GM23338 (cell line): ENCODE results near the gene VLDLR.

Experiments used
- CTCF ChIP-seq, 2 experiments: fragments of 200-600 bp in 1 of 2; sonication (generic) in 1 of 2; conservative IDR thresholded peaks; 2 replicates each; pipeline versions ENCODE4 v1.5.1 to v1.6.1; 2016 to 2017; ENCODE audit warnings: antibody characterized with exemption in 2 of 2, low read depth in 2 of 2, mild to moderate bottlenecking in 2 of 2, moderate library complexity in 1 of 2
- POLR2AphosphoS5 ChIP-seq: IDR thresholded peaks from 2 replicates; pipeline ENCODE4 v1.6.1; 2016; ENCODE audit warnings: antibody characterized with exemption, low read depth

- TF ChIP-seq CTCF (conservative IDR thresholded peaks at IDR 0.05; ENCODE audit: low read depth in 2 of 2) (no peak), POLR2AphosphoS5 (no peak)
Observed at GRCh38 chr9:2666569-2666968, 45.0 kb downstream of the VLDLR start.
